ENCODE data around the gene LIMK2.

DNA sequence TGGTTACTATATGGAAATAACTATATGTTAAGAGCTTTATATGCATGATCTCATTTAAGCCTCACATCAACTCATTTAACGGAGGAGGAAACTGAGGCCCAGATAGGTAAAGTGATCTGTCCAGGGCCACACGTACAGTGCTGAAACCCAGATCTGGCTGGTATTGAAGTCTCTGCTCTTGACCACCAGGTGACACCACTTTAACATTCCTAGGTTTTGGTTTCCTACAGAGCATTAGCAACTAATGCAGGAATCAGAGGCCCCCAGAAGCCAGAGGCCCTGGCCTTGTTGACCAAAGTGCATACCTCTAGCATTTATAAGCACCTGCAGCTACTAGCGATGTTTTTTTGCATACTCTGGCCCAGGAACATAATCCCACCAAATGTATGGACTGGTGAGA is 12.9 kb upstream of the LIMK2 start:
- TF ChIP-seq, protein P1, sequence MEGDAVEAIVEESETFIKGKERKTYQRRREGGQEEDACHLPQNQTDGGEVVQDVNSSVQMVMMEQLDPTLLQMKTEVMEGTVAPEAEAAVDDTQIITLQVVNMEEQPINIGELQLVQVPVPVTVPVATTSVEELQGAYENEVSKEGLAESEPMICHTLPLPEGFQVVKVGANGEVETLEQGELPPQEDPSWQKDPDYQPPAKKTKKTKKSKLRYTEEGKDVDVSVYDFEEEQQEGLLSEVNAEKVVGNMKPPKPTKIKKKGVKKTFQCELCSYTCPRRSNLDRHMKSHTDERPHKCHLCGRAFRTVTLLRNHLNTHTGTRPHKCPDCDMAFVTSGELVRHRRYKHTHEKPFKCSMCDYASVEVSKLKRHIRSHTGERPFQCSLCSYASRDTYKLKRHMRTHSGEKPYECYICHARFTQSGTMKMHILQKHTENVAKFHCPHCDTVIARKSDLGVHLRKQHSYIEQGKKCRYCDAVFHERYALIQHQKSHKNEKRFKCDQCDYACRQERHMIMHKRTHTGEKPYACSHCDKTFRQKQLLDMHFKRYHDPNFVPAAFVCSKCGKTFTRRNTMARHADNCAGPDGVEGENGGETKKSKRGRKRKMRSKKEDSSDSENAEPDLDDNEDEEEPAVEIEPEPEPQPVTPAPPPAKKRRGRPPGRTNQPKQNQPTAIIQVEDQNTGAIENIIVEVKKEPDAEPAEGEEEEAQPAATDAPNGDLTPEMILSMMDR (IDR thresholded peaks at IDR 0.05; ENCODE audit: low read depth, low read length) = peak; percentile 7; the same call in 1 of the 2 replicates
- no peak for TF ChIP-seq EZH2phosphoT487 (IDR thresholded peaks at IDR 0.05; ENCODE audit: low read depth)
